ENCODE results near the gene BUD23. TPM values are rescaled to one million over a fixed set of nuclear protein-coding genes. Genes with fewer than 3 reads are reported as not detected.

BUD23 gene
- total and polyA plus RNA-seq, 9 of the 15 experiments (the other 6 are each of a cell fraction or from before 2014, with no cell fraction given), result 79.5 to 270 (median 150) TPM

DNA sequence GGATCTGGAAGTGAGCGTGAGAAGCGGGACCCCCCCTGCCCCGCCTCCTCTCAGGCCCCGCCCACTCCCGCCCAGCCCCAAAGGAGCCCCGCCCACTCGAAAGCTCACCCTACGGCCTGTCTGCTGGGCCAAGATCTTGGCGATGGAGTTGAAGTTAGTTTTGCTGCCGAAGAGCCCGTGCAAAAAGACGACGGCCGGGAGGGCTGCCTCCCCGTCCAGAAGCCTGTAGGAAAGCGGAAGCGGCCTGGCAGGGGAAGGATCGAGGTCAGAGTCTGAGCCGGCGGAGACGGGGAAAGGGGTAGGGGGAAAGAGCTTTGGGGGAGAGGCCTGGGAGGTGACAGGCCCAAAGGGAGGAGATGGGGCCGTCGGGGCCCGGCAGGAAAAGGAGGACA lies 54.8 kb downstream of the BUD23 start (continued):
- TF ChIP-seq, protein P1, sequence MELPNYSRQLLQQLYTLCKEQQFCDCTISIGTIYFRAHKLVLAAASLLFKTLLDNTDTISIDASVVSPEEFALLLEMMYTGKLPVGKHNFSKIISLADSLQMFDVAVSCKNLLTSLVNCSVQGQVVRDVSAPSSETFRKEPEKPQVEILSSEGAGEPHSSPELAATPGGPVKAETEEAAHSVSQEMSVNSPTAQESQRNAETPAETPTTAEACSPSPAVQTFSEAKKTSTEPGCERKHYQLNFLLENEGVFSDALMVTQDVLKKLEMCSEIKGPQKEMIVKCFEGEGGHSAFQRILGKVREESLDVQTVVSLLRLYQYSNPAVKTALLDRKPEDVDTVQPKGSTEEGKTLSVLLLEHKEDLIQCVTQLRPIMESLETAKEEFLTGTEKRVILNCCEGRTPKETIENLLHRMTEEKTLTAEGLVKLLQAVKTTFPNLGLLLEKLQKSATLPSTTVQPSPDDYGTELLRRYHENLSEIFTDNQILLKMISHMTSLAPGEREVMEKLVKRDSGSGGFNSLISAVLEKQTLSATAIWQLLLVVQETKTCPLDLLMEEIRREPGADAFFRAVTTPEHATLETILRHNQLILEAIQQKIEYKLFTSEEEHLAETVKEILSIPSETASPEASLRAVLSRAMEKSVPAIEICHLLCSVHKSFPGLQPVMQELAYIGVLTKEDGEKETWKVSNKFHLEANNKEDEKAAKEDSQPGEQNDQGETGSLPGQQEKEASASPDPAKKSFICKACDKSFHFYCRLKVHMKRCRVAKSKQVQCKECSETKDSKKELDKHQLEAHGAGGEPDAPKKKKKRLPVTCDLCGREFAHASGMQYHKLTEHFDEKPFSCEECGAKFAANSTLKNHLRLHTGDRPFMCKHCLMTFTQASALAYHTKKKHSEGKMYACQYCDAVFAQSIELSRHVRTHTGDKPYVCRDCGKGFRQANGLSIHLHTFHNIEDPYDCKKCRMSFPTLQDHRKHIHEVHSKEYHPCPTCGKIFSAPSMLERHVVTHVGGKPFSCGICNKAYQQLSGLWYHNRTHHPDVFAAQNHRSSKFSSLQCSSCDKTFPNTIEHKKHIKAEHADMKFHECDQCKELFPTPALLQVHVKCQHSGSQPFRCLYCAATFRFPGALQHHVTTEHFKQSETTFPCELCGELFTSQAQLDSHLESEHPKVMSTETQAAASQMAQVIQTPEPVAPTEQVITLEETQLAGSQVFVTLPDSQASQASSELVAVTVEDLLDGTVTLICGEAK (IDR thresholded peaks at IDR 0.05), result peak; percentile 66
- TF ChIP-seq, protein P1 (CRISPR knock-in tag; IDR thresholded peaks at IDR 0.05), result no peak
- 0 out of 2 replicates have a peak, but pooled peaks have one; percentile 52 for TF ChIP-seq ELF2 (CRISPR knock-in tag; IDR thresholded peaks at IDR 0.05)
- no peak for TF ChIP-seq HCFC1 (IDR thresholded peaks at IDR 0.05; ENCODE audit: low read depth, low read length)
- no peak for TF ChIP-seq GTF2F1 (IDR thresholded peaks at IDR 0.05; ENCODE audit: low read depth, low read length)
- no peak for TF ChIP-seq MXI1 (IDR thresholded peaks at IDR 0.05; ENCODE audit: low read depth, low read length)
- no peak for TF ChIP-seq HNRNPH1 (optimal IDR thresholded peaks at IDR 0.05; ENCODE audit: low read depth, low read length)
- TF ChIP-seq CBX5 (IDR thresholded peaks at IDR 0.05; ENCODE audit: borderline replicate concordance, low read depth), result no peak
- no peak for TF ChIP-seq KDM4B (IDR thresholded peaks at IDR 0.05; ENCODE audit: borderline replicate concordance in 2 of 2, low read depth in 1 of 2)
- TF ChIP-seq NFRKB (IDR thresholded peaks at IDR 0.05; ENCODE audit: low read depth), result peak; percentile 33; the same call in 1 of the 2 replicates
- TF ChIP-seq, protein P2, sequence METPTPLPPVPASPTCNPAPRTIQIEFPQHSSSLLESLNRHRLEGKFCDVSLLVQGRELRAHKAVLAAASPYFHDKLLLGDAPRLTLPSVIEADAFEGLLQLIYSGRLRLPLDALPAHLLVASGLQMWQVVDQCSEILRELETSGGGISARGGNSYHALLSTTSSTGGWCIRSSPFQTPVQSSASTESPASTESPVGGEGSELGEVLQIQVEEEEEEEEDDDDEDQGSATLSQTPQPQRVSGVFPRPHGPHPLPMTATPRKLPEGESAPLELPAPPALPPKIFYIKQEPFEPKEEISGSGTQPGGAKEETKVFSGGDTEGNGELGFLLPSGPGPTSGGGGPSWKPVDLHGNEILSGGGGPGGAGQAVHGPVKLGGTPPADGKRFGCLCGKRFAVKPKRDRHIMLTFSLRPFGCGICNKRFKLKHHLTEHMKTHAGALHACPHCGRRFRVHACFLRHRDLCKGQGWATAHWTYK (CRISPR knock-in tag; IDR thresholded peaks at IDR 0.05), result peak; percentile 51; the same call in 1 of the 2 replicates
- TF ChIP-seq, protein P3, sequence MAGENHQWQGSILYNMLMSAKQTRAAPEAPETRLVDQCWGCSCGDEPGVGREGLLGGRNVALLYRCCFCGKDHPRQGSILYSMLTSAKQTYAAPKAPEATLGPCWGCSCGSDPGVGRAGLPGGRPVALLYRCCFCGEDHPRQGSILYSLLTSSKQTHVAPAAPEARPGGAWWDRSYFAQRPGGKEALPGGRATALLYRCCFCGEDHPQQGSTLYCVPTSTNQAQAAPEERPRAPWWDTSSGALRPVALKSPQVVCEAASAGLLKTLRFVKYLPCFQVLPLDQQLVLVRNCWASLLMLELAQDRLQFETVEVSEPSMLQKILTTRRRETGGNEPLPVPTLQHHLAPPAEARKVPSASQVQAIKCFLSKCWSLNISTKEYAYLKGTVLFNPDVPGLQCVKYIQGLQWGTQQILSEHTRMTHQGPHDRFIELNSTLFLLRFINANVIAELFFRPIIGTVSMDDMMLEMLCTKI (IDR thresholded peaks at IDR 0.05; ENCODE audit: partially characterized antibody), result no peak
- TF ChIP-seq KLF16 (IDR thresholded peaks at IDR 0.05), result no peak
- no peak for TF ChIP-seq ZNF583 (CRISPR knock-in tag; IDR thresholded peaks at IDR 0.05)
- no peak for TF ChIP-seq ZBTB26 (CRISPR knock-in tag; IDR thresholded peaks at IDR 0.05)
- TF ChIP-seq ZNF436 (CRISPR knock-in tag; IDR thresholded peaks at IDR 0.05), result no peak
- peak; percentile 23; the same call in 1 of the 2 replicates for TF ChIP-seq SMAD4 (CRISPR knock-in tag; conservative IDR thresholded peaks at IDR 0.05)
- peak in 1 of 2 experiments; percentile 32; a peak in 2 of 4 replicates for TF ChIP-seq TRIM24 (IDR thresholded peaks at IDR 0.05)
